ENCODE measurements around the gene OTOG. TPM values are rescaled to one million over a fixed set of nuclear protein-coding genes. Genes with fewer than 3 reads are reported as not detected.

OTOG gene, protein sequence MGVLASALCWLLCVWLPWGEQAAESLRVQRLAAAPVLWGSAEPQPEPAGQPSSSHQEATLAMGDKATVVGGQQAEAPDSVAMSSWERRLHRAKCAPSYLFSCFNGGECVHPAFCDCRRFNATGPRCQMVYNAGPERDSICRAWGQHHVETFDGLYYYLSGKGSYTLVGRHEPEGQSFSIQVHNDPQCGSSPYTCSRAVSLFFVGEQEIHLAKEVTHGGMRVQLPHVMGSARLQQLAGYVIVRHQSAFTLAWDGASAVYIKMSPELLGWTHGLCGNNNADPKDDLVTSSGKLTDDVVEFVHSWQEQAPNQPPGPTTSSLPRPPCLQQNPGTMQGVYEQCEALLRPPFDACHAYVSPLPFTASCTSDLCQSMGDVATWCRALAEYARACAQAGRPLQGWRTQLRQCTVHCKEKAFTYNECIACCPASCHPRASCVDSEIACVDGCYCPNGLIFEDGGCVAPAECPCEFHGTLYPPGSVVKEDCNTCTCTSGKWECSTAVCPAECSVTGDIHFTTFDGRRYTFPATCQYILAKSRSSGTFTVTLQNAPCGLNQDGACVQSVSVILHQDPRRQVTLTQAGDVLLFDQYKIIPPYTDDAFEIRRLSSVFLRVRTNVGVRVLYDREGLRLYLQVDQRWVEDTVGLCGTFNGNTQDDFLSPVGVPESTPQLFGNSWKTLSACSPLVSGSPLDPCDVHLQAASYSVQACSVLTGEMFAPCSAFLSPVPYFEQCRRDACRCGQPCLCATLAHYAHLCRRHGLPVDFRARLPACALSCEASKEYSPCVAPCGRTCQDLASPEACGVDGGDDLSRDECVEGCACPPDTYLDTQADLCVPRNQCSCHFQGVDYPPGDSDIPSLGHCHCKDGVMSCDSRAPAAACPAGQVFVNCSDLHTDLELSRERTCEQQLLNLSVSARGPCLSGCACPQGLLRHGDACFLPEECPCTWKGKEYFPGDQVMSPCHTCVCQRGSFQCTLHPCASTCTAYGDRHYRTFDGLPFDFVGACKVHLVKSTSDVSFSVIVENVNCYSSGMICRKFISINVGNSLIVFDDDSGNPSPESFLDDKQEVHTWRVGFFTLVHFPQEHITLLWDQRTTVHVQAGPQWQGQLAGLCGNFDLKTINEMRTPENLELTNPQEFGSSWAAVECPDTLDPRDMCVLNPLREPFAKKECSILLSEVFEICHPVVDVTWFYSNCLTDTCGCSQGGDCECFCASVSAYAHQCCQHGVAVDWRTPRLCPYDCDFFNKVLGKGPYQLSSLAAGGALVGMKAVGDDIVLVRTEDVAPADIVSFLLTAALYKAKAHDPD (N-terminal part only)
- total RNA-seq: not detected in 2 replicates

GRCh38 chr11:17547051-17547577, at the start of gene OTOG:
Gene OTOG (plus strand): TSS chr11:17547259. CDS start chr11:17547373, 114 bp downstream.

GRCh38 chr11:17544181-17544622, 2.9 kb upstream of the OTOG start, which contains the start of gene USH1C:
Gene USH1C (minus strand): TSS chr11:17544416. CDS start chr11:17544307, 109 bp downstream.

Other genes starting within 250 kb of the OTOG start
- 3.8 and 8.7 TPM in 2 replicates for gene NCR3LG1, start 195.5 kb upstream of the OTOG start, total RNA-seq
- not detected in 2 replicates for gene KCNJ11, start 158.6 kb upstream of the OTOG start, total RNA-seq
- not detected in 2 replicates for gene ABCC8, start 70.4 kb upstream of the OTOG start, total RNA-seq
- gene USH1C, start 2.8 kb upstream of the OTOG start, total RNA-seq: not detected in 2 replicates
- not detected in 2 replicates for gene MYOD1, start 172.3 kb downstream of the OTOG start, total RNA-seq
- not detected in 2 replicates for gene KCNC1, start 187.5 kb downstream of the OTOG start, total RNA-seq

All from cardiac atrium fibroblast (primary cell).